SK-N-MC (cell line): ENCODE data around the gene FEZF1.

Source experiments
- EZH2 ChIP-seq: fragments of 200-600 bp; sonication (generic); IDR thresholded peaks from one replicate; pipeline ENCODE4 v1.6.1; 2017; ENCODE audit warnings: antibody characterized with exemption
- FOXP2 ChIP-seq: optimal IDR thresholded peaks from 2 replicates; pipeline ENCODE3; 2011; ENCODE audit warnings: mild to moderate bottlenecking, moderate library complexity; ENCODE audit not compliant: insufficient read depth; ENCODE audit errors: extremely low read length, control extremely low read depth
- POLR2AphosphoS5 ChIP-seq: IDR thresholded peaks from 2 replicates; pipeline ENCODE4 v1.6.1; 2012; ENCODE audit warnings: mild to moderate bottlenecking, low read depth, low read length, borderline replicate concordance

GRCh38 chr7:122307228-122307621 lies 2.7 kb upstream of the FEZF1 start:
- TF ChIP-seq EZH2 (no peak), POLR2AphosphoS5 (no peak), FOXP2 (no peak)
